SU-DHL-6 (cell line): ENCODE measurements around the gene USP7.

ENCODE experiments used
- EZH2phosphoT487 ChIP-seq: fragments of 200-600 bp; sonication (generic), shearing (Covaris generic); conservative IDR thresholded peaks from 2 replicates; pipeline ENCODE4 v1.6.1; 2018; ENCODE audit warnings: mild to moderate bottlenecking, antibody characterized with exemption, low read length, moderate library complexity, mixed read lengths
- TF ChIP-seq, protein P1 (sequence below): fragments of 200-600 bp; sonication (generic); IDR thresholded peaks from one replicate; pipeline ENCODE4 v1.5.1; 2017; ENCODE audit warnings: antibody characterized with exemption, mild to moderate bottlenecking, low read length, moderate library complexity; ENCODE audit not compliant: insufficient read depth, poor library complexity, severe bottlenecking

DNA sequence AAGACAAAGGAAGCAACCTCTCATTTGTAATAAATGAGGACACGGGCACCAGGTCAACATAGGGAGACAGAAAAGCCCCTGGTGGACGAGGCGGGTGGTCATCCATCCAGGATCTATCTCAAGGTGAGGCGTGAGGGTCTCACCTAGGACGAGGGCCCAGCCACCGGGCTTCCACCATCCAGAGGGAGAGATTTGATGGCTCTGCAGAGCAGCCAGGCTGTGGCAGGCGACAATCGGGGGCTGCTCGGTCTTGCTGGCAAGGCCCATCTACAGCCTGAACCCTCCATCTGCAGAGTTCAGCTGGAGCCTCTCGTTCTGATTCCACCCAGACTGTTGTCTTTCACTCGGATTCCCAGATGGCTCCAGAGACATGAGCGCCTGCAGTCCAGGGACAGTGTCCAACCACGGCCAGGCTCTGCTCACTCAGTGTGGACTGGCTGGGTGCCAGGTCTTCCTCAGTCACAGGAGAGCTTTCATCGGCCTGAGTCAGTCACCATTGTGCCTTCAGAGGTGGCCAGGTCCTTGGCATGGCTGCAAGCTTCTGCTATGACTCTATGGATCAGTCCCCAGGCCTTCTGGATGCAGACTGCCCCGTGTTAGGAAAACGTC lies 75.7 kb downstream of the USP7 start:
- TF ChIP-seq, protein P1, sequence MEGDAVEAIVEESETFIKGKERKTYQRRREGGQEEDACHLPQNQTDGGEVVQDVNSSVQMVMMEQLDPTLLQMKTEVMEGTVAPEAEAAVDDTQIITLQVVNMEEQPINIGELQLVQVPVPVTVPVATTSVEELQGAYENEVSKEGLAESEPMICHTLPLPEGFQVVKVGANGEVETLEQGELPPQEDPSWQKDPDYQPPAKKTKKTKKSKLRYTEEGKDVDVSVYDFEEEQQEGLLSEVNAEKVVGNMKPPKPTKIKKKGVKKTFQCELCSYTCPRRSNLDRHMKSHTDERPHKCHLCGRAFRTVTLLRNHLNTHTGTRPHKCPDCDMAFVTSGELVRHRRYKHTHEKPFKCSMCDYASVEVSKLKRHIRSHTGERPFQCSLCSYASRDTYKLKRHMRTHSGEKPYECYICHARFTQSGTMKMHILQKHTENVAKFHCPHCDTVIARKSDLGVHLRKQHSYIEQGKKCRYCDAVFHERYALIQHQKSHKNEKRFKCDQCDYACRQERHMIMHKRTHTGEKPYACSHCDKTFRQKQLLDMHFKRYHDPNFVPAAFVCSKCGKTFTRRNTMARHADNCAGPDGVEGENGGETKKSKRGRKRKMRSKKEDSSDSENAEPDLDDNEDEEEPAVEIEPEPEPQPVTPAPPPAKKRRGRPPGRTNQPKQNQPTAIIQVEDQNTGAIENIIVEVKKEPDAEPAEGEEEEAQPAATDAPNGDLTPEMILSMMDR, result no peak
- TF ChIP-seq EZH2phosphoT487, result no peak
